Parathyroid adenoma (tissue), 2 donors: Measurements from ENCODE around the gene CEP44.

Source experiments
- H2AFZ ChIP-seq: fragments of 300-600 bp; sonication (generic); one replicate; pipeline ENCODE4 v1.7.0; 2017; ENCODE audit warnings: antibody characterized with exemption, mild to moderate bottlenecking
- H3K27ac ChIP-seq: fragments of 300-600 bp; sonication (generic); one replicate; pipeline ENCODE4 v1.7.0; 2017
- H3K27me3 ChIP-seq: fragments of 300-600 bp; sonication (generic); one replicate; pipeline ENCODE4 v1.7.0; 2017; ENCODE audit warnings: low read length; ENCODE audit not compliant: control insufficient read depth, insufficient read depth
- H3K36me3 ChIP-seq: fragments of 300-600 bp; sonication (generic); one replicate; pipeline ENCODE4 v1.7.0; 2017; ENCODE audit warnings: low read length; ENCODE audit not compliant: control insufficient read depth, insufficient read depth
- H3K4me1 ChIP-seq: fragments of 300-600 bp; sonication (generic); one replicate; pipeline ENCODE4 v1.7.0; 2017; ENCODE audit warnings: control low read depth
- H3K4me2 ChIP-seq: fragments of 300-600 bp; sonication (generic); one replicate; pipeline ENCODE4 v1.7.0; 2017; ENCODE audit warnings: low read length
- H3K4me3 ChIP-seq: fragments of 300-600 bp; sonication (generic); one replicate; pipeline ENCODE4 v1.7.0; 2017; ENCODE audit warnings: low read depth, low read length
- H3K79me2 ChIP-seq: fragments of 300-600 bp; sonication (generic); one replicate; pipeline ENCODE4 v1.7.0; 2017; ENCODE audit warnings: control low read depth
- H3K9ac ChIP-seq: fragments of 300-600 bp; sonication (generic); one replicate; pipeline ENCODE4 v1.7.0; 2017; ENCODE audit warnings: mild to moderate bottlenecking
- H3K9me3 ChIP-seq: fragments of 300-600 bp; sonication (generic); one replicate; pipeline ENCODE4 v1.7.0; 2017; ENCODE audit warnings: low read length; ENCODE audit not compliant: control insufficient read depth
- CTCF ChIP-seq: fragments of 300-600 bp; sonication (generic); IDR thresholded peaks from one replicate; pipeline ENCODE4 v1.7.0; 2017; ENCODE audit warnings: antibody characterized with exemption, mild to moderate bottlenecking
- donor health status: primary hyperparathyroidism.

The CEP44 gene

DNA sequence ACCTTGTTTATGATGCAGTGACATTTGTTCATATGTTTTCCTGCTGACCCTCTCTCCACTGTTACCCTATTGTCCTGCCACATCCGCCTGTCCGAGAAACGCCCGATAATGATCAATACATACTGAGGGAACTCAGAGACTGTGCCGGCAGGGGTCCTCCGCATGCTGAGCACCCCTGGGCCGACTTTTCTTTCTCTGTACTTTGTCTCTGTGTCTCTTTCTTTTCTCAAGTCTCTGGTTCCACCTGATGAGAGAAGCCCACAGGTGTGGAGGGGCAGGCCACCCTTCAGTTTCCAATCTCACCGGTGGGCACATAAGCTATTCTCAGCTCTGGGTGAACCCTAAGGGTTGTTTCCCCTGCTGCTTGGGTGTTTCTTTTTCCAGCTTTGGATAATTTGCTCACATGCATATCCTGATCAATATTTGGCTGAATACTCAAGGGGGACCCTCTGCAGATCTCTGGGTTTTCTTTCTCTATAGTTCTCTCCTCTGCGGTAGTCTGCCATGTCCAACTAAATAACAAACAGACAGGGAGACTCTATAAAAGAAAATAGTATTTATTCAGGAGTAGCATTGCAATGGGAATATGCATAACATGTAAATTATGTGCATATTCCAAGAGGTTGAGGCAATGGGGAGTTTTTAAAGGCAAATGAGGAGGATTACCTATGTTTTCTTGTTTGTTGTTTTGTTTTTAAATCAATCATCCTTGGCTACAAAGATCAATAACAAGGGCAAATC, 97.2 kb downstream of the CEP44 start:
- H3K27me3 ChIP-seq: no peaks in the 10 kb centered on the region
- no peaks in the 10 kb centered on the region for H3K4me1 ChIP-seq
- H3K27ac ChIP-seq: no peak overlapping the region
- no peaks in the 10 kb centered on the region for H3K9me3 ChIP-seq
- no peak for TF ChIP-seq CTCF
- H3K36me3 ChIP-seq: no peaks in the 10 kb centered on the region
- H3K4me2 ChIP-seq: no peak overlapping the region
- no peak overlapping the region for H2AFZ ChIP-seq
- H3K4me3 ChIP-seq: no peak overlapping the region
- H3K9ac ChIP-seq: no peak overlapping the region
- no peaks in the 10 kb centered on the region for H3K79me2 ChIP-seq

- TF ChIP-seq CTCF: no peak
These were observed 97.7 kb downstream of the CEP44 start for GRCh38 chr4:174381440-174381800.

More at GRCh38 chr4:174381440-174381800, 97.7 kb downstream of the CEP44 start:
- Histone ChIP-seq H3K9me3 (no peaks in the 10 kb centered on the region), H3K4me3 (no peak overlapping the region), H3K4me1 (no peaks in the 10 kb centered on the region), H3K27me3 (no peaks in the 10 kb centered on the region), H2AFZ (no peak overlapping the region), H3K79me2 (no peaks in the 10 kb centered on the region), H3K9ac (no peak overlapping the region), H3K36me3 (no peaks in the 10 kb centered on the region), H3K27ac (no peak overlapping the region), H3K4me2 (no peak overlapping the region)
